GM19099 (cell line): ENCODE data around the gene MRAP2.

Source experiments
- POLR2A ChIP-seq: IDR thresholded peaks from 3 replicates; pipeline ENCODE4 v1.6.1; 2011; ENCODE audit warnings: low read depth; ENCODE audit not compliant: insufficient read length; ENCODE audit errors: extremely low read depth

MRAP2 gene

GRCh38 chr6:84061174-84061573 is 27.6 kb downstream of the MRAP2 start:
- no peak for TF ChIP-seq POLR2A

GRCh38 chr6:84061613-84062398 is 28.2 kb downstream of the MRAP2 start:
- TF ChIP-seq POLR2A, result no peak

- TF ChIP-seq POLR2A, result no peak
Measured at GRCh38 chr6:84062519-84063154, 29.1 kb downstream of the MRAP2 start.

- no peak for TF ChIP-seq POLR2A
Measured at GRCh38 chr6:84065693-84066290, 32.2 kb downstream of the MRAP2 start.

GRCh38 chr6:84066536-84066935 is 33.0 kb downstream of the MRAP2 start:
- no peak for TF ChIP-seq POLR2A

GRCh38 chr6:84072442-84072997 is 38.9 kb downstream of the MRAP2 start:
- TF ChIP-seq POLR2A, result no peak

- no peak for TF ChIP-seq POLR2A
Measured at GRCh38 chr6:84074988-84075781, 41.6 kb downstream of the MRAP2 start.

GRCh38 chr6:84077645-84078044 is 44.1 kb downstream of the MRAP2 start:
- no peak for TF ChIP-seq POLR2A

- no peak for TF ChIP-seq POLR2A
Measured at GRCh38 chr6:84078335-84078734, 44.8 kb downstream of the MRAP2 start.

GRCh38 chr6:84081222-84081621 is 47.6 kb downstream of the MRAP2 start:
- TF ChIP-seq POLR2A, result no peak

- TF ChIP-seq POLR2A, result no peak
Measured at GRCh38 chr6:84082689-84083265, 49.2 kb downstream of the MRAP2 start.

GRCh38 chr6:84086056-84086455 is 52.5 kb downstream of the MRAP2 start:
- no peak for TF ChIP-seq POLR2A

GRCh38 chr6:84086545-84087429 is 53.2 kb downstream of the MRAP2 start:
- no peak for TF ChIP-seq POLR2A

GRCh38 chr6:84089081-84089480 is 55.5 kb downstream of the MRAP2 start:
- TF ChIP-seq POLR2A, result no peak

- no peak for TF ChIP-seq POLR2A
Measured at GRCh38 chr6:84089552-84089951, 56.0 kb downstream of the MRAP2 start.
